Colonic mucosa (tissue), 4 donors: ENCODE data around the gene SCMH1. TPM values are rescaled to one million over a fixed set of nuclear protein-coding genes. Genes with fewer than 3 reads are reported as not detected.
A peak's percentile ranks its signal among the peaks of the same experiment; 100 is the strongest.

ENCODE experiments used
- DNase-seq: peaks from one replicate; pipeline ENCODE4 v3.0.0-alpha.2; 2020
- H3K27ac ChIP-seq: fragments of 200-600 bp; one replicate; pipeline ENCODE4 v1.8.0; 2021
- H3K27me3 ChIP-seq: fragments of 200-600 bp; one replicate; pipeline ENCODE4 v1.8.0; 2021
- H3K36me3 ChIP-seq: fragments of 200-600 bp; one replicate; pipeline ENCODE4 v1.8.0; 2021
- H3K4me1 ChIP-seq: fragments of 200-600 bp; one replicate; pipeline ENCODE4 v1.8.0; 2021; ENCODE audit warnings: mild to moderate bottlenecking
- H3K4me3 ChIP-seq: fragments of 200-600 bp; one replicate; pipeline ENCODE4 v1.8.0; 2021
- H3K9ac ChIP-seq, 2 donors: one replicate each; pipeline ENCODE4 v1.7.0; 2013; ENCODE audit warnings: control low read depth in 2 of 2, low read depth in 2 of 2, low read length in 2 of 2
- H3K9me3 ChIP-seq: fragments of 200-600 bp; one replicate; pipeline ENCODE4 v1.8.0; 2021
- CTCF ChIP-seq: fragments of 200-600 bp; IDR thresholded peaks from one replicate; pipeline ENCODE4 v1.8.0; 2022; ENCODE audit warnings: antibody characterized with exemption, mild to moderate bottlenecking
- intact Hi-C: fragments of 100-400 bp; cut with DNase I; formaldehyde crosslinking; loops from one replicate; pipeline ENCODE4 v1.14.1; 2022
- total RNA-seq, 2 donors: library from RNA; stranded (reverse); fragmentation: NEBNext Ultra II Directional in 1 of 2; extraction: Animal tissue kit (Norgen Biotek cat#: 25700) in 1 of 2; gene quantifications; one replicate each; pipeline ENCODE4 v1.2.1, GENCODE V29; 2021
- donor health status: healthy.
- donor health status: DM: no; HTN: no; CAD: no.
- donor health status: DM: no; HTN: no; CAD: no.

The SCMH1 gene
- total RNA-seq, 2 donors from 2014 or later: 26.3 to 32.7 TPM

GRCh38 chr1:41072051-41072450 is 170.1 kb downstream of the SCMH1 start:
- Histone ChIP-seq H3K27me3 (no peaks in the 10 kb centered on the region), H3K4me1 (no peaks in the 10 kb centered on the region), H3K36me3 (no peaks in the 10 kb centered on the region), H3K27ac (no peak overlapping the region), H3K9me3 (no peaks in the 10 kb centered on the region), H3K4me3 (no peak overlapping the region), H3K9ac (no peak overlapping the region)
- intact Hi-C loops: no loop called here
- TF ChIP-seq CTCF: no peak
- no peak for DNase-seq

- H3K4me1 ChIP-seq: no peaks in the 10 kb centered on the region
- no peaks in the 10 kb centered on the region for H3K27me3 ChIP-seq
- no peaks in the 10 kb centered on the region for H3K36me3 ChIP-seq
- intact Hi-C loops: no loop called here
- no peak overlapping the region for H3K4me3 ChIP-seq
- no peak overlapping the region for H3K9ac ChIP-seq
- no peak for DNase-seq
- TF ChIP-seq CTCF: no peak
- H3K27ac ChIP-seq: no peak overlapping the region
- no peaks in the 10 kb centered on the region for H3K9me3 ChIP-seq
These were observed 185.2 kb downstream of the SCMH1 start for GRCh38 chr1:41056907-41057306.

- no peak for TF ChIP-seq CTCF
- no peaks in the 10 kb centered on the region for H3K36me3 ChIP-seq
- intact Hi-C loops: no loop called here
These were observed 188.8 kb downstream of the SCMH1 start for GRCh38 chr1:41053316-41053715.

GRCh38 chr1:41051022-41051421 is 191.1 kb downstream of the SCMH1 start:
- Histone ChIP-seq H3K27me3 (no peaks in the 10 kb centered on the region), H3K9me3 (no peaks in the 10 kb centered on the region), H3K9ac (no peak overlapping the region), H3K27ac (no peak overlapping the region), H3K4me1 (no peaks in the 10 kb centered on the region), H3K36me3 (no peaks in the 10 kb centered on the region), H3K4me3 (no peak overlapping the region)
- DNase-seq: no peak
- no peak for TF ChIP-seq CTCF
- intact Hi-C loops: no loop called here

More at GRCh38 chr1:41053316-41053715, 188.8 kb downstream of the SCMH1 start:
- no peaks in the 10 kb centered on the region for H3K4me1 ChIP-seq
- no peak overlapping the region for H3K4me3 ChIP-seq
- H3K9ac ChIP-seq: no peak overlapping the region
- no peaks in the 10 kb centered on the region for H3K9me3 ChIP-seq
- DNase-seq: no peak
- H3K27ac ChIP-seq: no peak overlapping the region
- H3K27me3 ChIP-seq: no peaks in the 10 kb centered on the region

- DNase-seq: no peak
- no peak for TF ChIP-seq CTCF
- H3K36me3 ChIP-seq: no peaks in the 10 kb centered on the region
- no peak overlapping the region for H3K9ac ChIP-seq
- H3K4me3 ChIP-seq: no peak overlapping the region
- H3K27me3 ChIP-seq: no peaks in the 10 kb centered on the region
- no peaks in the 10 kb centered on the region for H3K9me3 ChIP-seq
- H3K27ac ChIP-seq: no peak overlapping the region
- no peaks in the 10 kb centered on the region for H3K4me1 ChIP-seq
- intact Hi-C loops: no loop called here
These were observed 193.6 kb downstream of the SCMH1 start for GRCh38 chr1:41048540-41048939.

GRCh38 chr1:41046347-41046775 is 195.7 kb downstream of the SCMH1 start:
- peak overlapping the region in 1 of 2 donors; percentile 13 for H3K9ac ChIP-seq
- H3K4me3 ChIP-seq: no peak overlapping the region
- H3K4me1 ChIP-seq: no peaks in the 10 kb centered on the region
- peak overlapping the region; percentile 57 for H3K27ac ChIP-seq
- no peaks in the 10 kb centered on the region for H3K36me3 ChIP-seq
- no peaks in the 10 kb centered on the region for H3K9me3 ChIP-seq
- intact Hi-C loops: no loop called here
- no peaks in the 10 kb centered on the region for H3K27me3 ChIP-seq
- peak; percentile 68 for DNase-seq
- TF ChIP-seq CTCF: no peak
